LoVo (cell line): ENCODE data around the gene IRF2.

Experiments used
- DNase-seq: peaks from one replicate; pipeline ENCODE4 v3.0.0-alpha.2; 2016; ENCODE audit warnings: low spot score

Gene IRF2

GRCh38 chr4:184474263-184475095, at the start of gene IRF2:
Gene IRF2 (minus strand): TSS chr4:184474550. CDS start chr4:184429064, 45,486 bp downstream.
- DNase-seq = peak; percentile 94

GRCh38 chr4:184515606-184516005, 41.3 kb upstream of the IRF2 start:
- no peak for DNase-seq

GRCh38 chr4:184514121-184514988, 40.0 kb upstream of the IRF2 start:
- DNase-seq = no peak

GRCh38 chr4:184513802-184514120, 39.4 kb upstream of the IRF2 start:
- DNase-seq = no peak

- no peak for DNase-seq
Measured at GRCh38 chr4:184511156-184511555, 36.8 kb upstream of the IRF2 start.

- DNase-seq = no peak
Measured at GRCh38 chr4:184510401-184510800, 36.1 kb upstream of the IRF2 start.

GRCh38 chr4:184506527-184507121, 32.3 kb upstream of the IRF2 start:
- DNase-seq = no peak

GRCh38 chr4:184504385-184504784, 30.0 kb upstream of the IRF2 start:
- no peak for DNase-seq

- DNase-seq = no peak
Measured at GRCh38 chr4:184503869-184504300, 29.5 kb upstream of the IRF2 start.

- no peak for DNase-seq
Measured at GRCh38 chr4:184500748-184501589, 26.6 kb upstream of the IRF2 start.

- no peak for DNase-seq
Measured at GRCh38 chr4:184499996-184500395, 25.6 kb upstream of the IRF2 start.

- no peak for DNase-seq
Measured at GRCh38 chr4:184498598-184498997, 24.2 kb upstream of the IRF2 start.

GRCh38 chr4:184489771-184490170, 15.4 kb upstream of the IRF2 start:
- DNase-seq = no peak

- no peak for DNase-seq
Measured at GRCh38 chr4:184487503-184487902, 13.2 kb upstream of the IRF2 start.

- DNase-seq = no peak
Measured at GRCh38 chr4:184485279-184485678, 10.9 kb upstream of the IRF2 start.

- DNase-seq = no peak
Measured at GRCh38 chr4:184481544-184481943, 7.2 kb upstream of the IRF2 start.

- DNase-seq = no peak
Measured at GRCh38 chr4:184479516-184479950, 5.2 kb upstream of the IRF2 start.

GRCh38 chr4:184477201-184477999, 3.0 kb upstream of the IRF2 start:
- DNase-seq = no peak

GRCh38 chr4:184476695-184477094, 2.3 kb upstream of the IRF2 start:
- DNase-seq = no peak

GRCh38 chr4:184475498-184475897, 1.1 kb upstream of the IRF2 start:
- no peak for DNase-seq

GRCh38 chr4:184475096-184475461, 729 bp upstream of the IRF2 start:
- DNase-seq = peak; percentile 24
